Measurements from ENCODE around the gene BASP1.
"Not testable (repeated sequence)": the region's sequence is repeated elsewhere in the genome, so short reads cannot be mapped to it uniquely, and the experiment has no call there.

BASP1 gene

DNA sequence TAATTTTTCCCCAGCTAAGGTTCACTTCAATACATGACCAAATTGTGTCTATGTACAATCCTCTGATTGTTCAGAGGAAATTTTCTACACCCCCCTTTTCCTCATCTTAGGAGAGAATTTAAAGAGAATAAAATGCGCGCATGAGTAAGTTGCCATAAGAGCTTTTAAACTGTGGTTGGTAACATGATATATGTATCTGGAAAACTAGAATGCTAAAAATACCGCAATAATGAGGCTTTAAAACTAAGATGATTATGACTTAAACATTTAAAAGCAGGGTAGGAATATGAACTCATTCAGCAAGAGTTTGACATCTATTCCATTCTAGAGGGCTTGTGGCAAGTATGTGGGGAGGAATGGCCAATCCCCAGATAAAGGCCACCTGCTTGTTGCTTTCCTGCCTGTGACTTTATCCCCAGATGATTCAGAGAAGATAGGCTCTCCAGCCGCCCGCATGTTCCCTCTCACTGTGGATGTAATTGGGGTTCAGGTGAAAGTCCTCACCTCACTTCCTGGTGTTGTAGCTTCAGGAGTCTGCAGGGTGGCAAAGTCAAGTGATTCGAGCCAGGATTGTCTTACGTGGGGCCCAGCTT lies 26.5 kb upstream of the BASP1 start:
- no peak for DNase-seq (ENCODE audit: low read depth, low spot score)

- DNase-seq (ENCODE audit: low read depth, low spot score), result not testable (repeated sequence)
Measured at GRCh38 chr5:17191574-17191973, 25.9 kb upstream of the BASP1 start.

DNA sequence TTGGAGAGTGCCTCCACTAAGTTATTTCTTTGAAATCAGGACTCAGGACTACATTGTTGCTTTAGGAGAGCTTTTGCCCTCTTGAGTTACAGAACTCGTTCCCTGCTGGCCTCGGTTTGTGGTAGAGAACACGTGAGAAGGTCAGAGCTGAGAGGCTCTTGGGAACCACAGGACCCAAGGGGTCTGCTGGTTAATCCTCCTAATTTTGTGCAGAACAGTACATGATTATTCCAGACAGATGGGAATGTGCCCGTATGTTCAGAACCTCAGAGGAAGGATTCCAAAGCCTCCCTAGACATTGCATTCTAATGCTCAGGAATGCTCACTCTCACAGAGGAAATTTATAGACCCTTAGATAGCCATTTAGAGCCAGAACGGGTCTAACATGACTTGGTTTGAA lies 25.2 kb upstream of the BASP1 start:
- DNase-seq (ENCODE audit: low read depth, low spot score), result no peak

- DNase-seq (ENCODE audit: low read depth, low spot score), result no peak
Measured at GRCh38 chr5:17196024-17196423, 21.4 kb upstream of the BASP1 start.

GRCh38 chr5:17196697-17197096 lies 20.7 kb upstream of the BASP1 start:
- no peak for DNase-seq (ENCODE audit: low read depth, low spot score)

DNA sequence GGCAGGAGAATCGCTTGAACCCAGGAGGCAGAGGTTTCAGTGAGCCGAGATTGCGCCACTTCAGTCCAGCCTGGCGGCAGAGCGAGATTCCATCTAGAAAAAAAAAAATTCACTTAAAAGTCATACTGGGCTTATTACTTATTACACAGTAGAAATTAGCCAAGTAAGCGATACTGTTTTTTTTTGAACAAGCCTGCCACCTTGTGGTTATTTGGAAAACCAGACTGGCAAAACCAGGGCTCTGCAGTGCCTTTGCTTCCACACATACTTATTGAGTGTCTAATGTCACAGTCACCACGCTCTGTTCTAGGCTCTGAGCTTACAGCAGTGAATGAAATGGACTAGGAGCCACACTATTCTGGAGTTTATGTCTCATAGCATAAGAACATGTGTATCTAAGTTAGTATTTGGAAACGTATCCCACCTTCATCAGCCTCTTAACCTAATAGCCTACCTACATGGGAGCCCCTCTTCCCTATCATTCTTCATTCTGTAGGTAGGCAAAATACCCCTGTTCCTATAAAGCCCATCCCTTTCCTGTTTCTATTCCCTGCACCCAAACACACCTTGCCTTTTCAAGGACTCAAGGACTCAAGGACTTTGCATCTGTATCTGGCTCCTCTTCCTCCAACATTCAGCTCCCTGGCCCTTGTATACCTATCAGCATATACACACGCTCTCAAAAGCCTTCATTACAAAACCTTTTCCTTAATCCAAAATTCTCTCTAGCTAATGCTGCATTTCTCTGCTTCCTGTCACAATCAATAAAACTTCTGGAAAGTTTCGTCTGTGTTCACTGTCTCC lies 13.9 kb upstream of the BASP1 start:
- DNase-seq (ENCODE audit: low read depth, low spot score), result no peak

DNA sequence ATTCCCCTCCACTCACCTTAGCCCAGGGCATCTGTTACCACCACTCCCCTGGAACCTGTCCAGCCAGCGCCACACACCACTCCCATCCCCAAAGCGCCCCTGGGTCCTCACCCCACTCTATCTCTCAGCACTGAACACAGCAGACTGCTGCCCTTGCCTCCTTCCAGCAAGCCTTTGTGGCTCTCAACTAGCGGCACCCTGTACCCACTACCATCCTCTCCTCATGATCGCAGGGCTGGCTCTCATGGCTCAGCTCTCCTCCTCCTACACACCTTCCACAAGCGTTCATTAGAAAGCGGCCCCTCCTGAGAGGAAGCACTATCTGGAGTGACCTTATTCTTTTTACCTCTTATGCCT lies 13.3 kb upstream of the BASP1 start:
- DNase-seq (ENCODE audit: low read depth, low spot score), result no peak

DNA sequence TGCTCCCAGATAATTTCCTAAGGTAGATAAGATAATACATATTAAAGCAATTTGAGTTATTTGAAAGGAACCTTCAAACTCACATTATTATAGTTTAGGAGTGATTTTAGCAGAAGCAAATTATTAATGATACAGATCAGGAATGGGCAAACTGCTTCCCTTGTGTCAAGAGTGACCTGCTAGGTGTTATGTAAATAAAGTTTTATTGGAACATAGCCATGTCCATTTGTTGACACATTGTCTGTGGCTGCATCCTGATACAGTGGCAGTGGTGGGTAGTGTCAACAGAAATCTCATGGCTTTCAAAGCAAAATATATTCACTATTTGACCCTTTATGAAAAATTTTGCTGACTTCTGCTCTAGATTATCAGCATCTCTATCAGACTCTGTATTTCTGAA lies 11.4 kb upstream of the BASP1 start:
- no peak for DNase-seq (ENCODE audit: low read depth, low spot score)

- no peak for DNase-seq (ENCODE audit: low read depth, low spot score)
Measured at GRCh38 chr5:17212191-17212590, 5.2 kb upstream of the BASP1 start.

GRCh38 chr5:17212996-17213395 lies 4.4 kb upstream of the BASP1 start:
- no peak for DNase-seq (ENCODE audit: low read depth, low spot score)

- DNase-seq (ENCODE audit: low read depth, low spot score), result no peak
Measured at GRCh38 chr5:17213938-17214337, 3.5 kb upstream of the BASP1 start.

- DNase-seq (ENCODE audit: low read depth, low spot score), result no peak
Measured at GRCh38 chr5:17214893-17215292, 2.5 kb upstream of the BASP1 start.

GRCh38 chr5:17215361-17215760 lies 2.1 kb upstream of the BASP1 start:
- no peak for DNase-seq (ENCODE audit: low read depth, low spot score)

GRCh38 chr5:17216176-17216973 lies 1.1 kb upstream of the BASP1 start:
- no peak for DNase-seq (ENCODE audit: low read depth, low spot score)

GRCh38 chr5:17216974-17217492 lies 398 bp upstream of the BASP1 start:
- no peak for DNase-seq (ENCODE audit: low read depth, low spot score)

- DNase-seq (ENCODE audit: low read depth, low spot score), result no peak
Measured at GRCh38 chr5:17218353-17219005, 1.0 kb downstream of the BASP1 start.

DNA sequence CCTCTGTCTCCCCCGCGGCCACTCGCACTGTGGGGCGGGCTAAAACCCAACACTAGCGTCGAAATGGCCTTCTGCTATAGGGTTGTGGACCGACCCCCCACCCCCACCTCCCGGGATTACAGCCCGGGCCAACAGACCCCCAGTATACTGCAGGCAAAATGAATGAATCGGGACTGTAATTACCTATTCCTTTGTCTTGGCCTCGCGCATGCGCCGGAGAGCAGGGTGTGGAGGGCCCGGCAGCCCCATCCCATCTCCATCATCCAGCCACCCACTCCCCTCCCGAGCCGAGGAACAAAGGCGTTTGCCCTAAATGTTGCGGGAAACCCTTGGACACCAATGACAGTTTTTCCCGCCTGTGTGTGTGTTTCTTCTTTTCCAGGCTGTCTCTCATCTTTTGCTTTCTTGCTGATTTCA lies 1.6 kb downstream of the BASP1 start:
- no peak for DNase-seq (ENCODE audit: low read depth, low spot score)

DNA sequence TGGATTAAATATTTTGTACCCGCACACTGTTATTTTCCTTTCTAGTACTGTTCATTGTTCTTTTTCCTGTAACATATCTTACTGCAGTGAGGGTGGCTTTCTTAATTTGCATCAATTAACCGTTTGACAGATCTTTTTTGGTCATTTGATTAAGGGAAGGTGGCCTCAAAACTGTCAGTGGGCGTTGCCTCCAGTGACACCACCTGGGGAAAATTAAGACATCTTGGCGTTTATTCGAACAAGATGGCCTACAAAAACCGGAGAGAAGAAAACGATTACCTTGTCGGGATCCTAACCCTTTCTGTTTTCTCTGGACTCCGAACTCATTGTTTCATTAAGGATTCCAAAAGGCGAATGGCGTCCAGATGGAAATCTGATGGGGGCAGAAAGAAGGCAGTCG lies 2.0 kb downstream of the BASP1 start:
- DNase-seq (ENCODE audit: low read depth, low spot score), result no peak

DNA sequence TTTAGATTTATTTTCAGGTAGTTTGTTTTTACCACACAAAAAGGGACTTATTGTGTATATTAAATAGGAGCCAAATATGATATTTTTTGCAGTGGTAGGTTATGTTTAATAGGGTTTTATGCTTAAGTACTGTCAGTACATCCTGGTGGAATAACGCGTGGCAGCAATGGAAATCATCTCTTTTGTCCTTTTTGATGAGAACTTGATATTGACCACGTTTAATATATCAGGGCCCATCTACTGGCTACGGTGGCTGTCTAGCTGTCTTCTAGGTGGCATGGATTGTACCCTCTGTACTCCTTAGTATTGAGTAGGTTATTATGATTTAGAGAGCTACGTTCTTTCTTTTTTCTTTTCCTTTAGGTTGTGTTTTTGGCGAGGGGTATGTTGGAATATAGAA lies 2.6 kb downstream of the BASP1 start:
- DNase-seq (ENCODE audit: low read depth, low spot score), result no peak

- no peak for DNase-seq (ENCODE audit: low read depth, low spot score)
Measured at GRCh38 chr5:17220469-17220868, 3.0 kb downstream of the BASP1 start.

GRCh38 chr5:17221843-17222636 lies 4.6 kb downstream of the BASP1 start:
- no peak for DNase-seq (ENCODE audit: low read depth, low spot score)

Data from activated naive CD8-positive, alpha-beta T cell treated with anti-CD3 and anti-CD28 coated beads, Interleukin-2, amount 50 U/mL, for 16 hours (primary cell).